ENCODE data around the gene ITM2C.

ITM2C gene, protein sequence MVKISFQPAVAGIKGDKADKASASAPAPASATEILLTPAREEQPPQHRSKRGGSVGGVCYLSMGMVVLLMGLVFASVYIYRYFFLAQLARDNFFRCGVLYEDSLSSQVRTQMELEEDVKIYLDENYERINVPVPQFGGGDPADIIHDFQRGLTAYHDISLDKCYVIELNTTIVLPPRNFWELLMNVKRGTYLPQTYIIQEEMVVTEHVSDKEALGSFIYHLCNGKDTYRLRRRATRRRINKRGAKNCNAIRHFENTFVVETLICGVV

GRCh38 chr2:230864605-230865306, at the start of gene ITM2C:
ITM2C (plus strand) TSS chr2:230864942; CDS start chr2:230865026, 84 bp downstream.
- H3K27ac ChIP-seq, result no peak within 1 kb of the TSS

GRCh38 chr2:230815088-230815487, 49.7 kb upstream of the ITM2C start:
- no peak overlapping the region for H3K27ac ChIP-seq

More at GRCh38 chr2:230864605-230865306, at the start of gene ITM2C:
- DNase-seq (ENCODE audit: low read depth, low spot score), result peak; percentile 8

GRCh38 chr2:230816735-230817134, 48.0 kb upstream of the ITM2C start:
- DNase-seq (ENCODE audit: low read depth, low spot score), result no peak
- H3K27ac ChIP-seq, result no peak overlapping the region

More at GRCh38 chr2:230815088-230815487, 49.7 kb upstream of the ITM2C start:
- no peak for DNase-seq (ENCODE audit: low read depth, low spot score)

DNA sequence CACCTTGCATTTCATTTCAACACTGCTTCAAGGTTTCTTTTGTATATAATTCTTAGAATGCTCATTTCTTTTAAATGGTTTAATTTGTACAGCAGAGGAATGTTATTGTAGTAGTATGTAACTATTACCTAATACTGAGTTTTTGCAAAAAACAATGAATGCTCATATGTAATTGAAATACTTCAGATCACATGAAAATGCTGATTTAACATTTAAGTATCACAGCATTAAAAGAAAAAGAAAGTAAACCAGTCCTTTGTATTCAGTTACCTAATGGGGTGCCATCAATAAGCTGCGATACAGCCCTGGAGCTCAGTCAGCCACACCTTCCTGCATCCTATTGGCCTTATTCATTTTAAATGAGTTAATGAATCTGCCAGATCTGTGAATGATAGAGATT, 45.3 kb upstream of the ITM2C start:
- DNase-seq (ENCODE audit: low read depth, low spot score), result no peak
- H3K27ac ChIP-seq, result no peak overlapping the region

DNA sequence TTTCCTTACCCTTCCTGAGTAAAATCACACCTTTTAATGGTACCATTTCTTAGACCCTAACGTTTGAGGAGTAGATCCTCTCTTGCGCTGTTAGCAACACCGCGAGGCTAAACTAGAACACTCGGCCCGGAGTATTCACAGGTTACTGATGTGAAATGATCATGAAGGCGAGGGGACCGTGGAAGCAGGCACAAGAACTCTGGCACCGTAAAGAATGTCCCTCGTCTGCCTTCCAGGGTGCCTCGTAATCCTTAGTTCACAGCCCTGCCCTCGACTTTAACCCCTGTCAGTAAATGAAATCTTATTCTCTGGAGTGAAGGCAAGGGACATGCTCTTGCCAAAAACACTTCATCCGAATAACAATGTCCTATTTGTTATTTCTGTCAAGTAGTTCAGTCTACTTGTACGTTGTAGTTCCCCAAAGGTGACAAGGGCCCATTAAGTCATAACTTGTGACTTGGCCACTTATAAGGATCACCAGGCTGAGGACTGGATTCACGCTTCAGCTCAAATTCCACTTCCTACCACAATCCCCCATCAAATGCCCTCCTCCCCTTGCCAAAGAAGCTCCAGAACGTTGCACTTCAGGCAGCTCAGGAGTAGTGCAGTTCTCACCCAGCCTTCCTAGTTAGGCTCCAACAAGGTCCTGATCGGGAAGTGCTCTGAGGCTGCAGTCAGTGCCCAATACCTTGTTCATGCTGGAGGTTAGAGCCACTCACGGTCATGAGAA, 43.3 kb upstream of the ITM2C start:
- DNase-seq (ENCODE audit: low read depth, low spot score), result no peak
- no peak overlapping the region for H3K27ac ChIP-seq

DNA sequence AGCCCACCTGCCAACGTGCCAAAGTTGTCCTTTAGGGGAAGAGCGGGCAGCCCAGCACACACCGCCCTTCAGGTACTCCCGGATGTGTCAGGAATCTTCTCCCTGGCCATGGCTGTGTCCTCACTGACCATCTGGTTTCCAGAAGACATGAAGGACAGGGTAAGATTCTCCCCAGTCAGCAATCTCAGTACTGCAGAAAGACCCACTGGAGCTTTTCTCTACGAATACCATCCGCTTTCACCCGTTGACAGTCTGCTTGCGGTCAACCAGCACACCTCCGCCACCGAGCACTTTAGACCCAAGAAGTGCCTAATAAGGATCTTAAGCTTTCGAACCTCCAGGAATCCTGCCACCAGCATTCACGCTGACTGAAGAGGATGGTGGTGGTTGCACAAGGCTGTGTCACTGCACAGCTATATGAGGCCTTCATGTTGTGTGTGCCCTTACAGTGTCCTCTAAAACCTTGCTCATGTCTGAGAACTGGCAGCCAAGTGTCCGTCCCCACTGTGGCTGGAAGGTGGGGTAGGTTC, 42.7 kb upstream of the ITM2C start:
- no peak overlapping the region for H3K27ac ChIP-seq
- DNase-seq (ENCODE audit: low read depth, low spot score), result no peak

DNA sequence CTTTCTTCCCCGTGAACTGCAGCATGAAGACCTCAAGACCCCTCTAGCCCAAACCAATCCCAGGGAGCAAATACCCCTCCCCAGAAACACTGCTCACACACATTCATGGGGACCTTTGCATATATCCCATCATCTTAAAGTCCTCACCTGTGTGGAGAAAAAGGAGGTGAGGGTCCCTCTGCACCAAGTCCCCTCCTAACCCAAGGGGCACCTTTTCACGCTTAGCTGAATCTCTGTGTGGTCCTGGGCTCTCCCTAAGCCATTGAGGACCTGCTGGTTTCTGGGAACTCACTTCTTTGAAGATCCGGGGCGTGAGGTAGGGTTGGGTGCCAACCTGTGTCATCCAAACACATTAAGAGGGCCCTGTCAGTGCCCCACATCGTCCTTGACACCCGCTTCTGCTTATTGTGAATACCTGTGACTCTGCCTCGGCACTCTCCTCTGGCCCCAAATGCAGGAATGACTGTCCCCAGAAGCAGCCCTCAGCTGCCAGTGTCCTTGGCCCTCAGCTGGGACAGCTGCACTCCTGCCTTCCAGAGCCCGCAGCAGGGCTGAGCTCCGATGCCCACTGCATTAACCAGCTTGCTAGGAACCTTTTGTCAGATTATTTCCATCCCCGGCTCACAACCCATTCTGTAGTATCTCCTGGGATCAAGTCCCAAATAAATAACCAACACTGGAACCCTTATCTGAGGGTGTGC, 41.3 kb upstream of the ITM2C start:
- DNase-seq (ENCODE audit: low read depth, low spot score), result no peak
- no peak overlapping the region for H3K27ac ChIP-seq

- peak; percentile 10 for DNase-seq (ENCODE audit: low read depth, low spot score)
- H3K27ac ChIP-seq, result no peak overlapping the region
Measured at GRCh38 chr2:230824406-230824978, 40.2 kb upstream of the ITM2C start.

GRCh38 chr2:230825354-230825753, 39.4 kb upstream of the ITM2C start:
- no peak overlapping the region for H3K27ac ChIP-seq
- no peak for DNase-seq (ENCODE audit: low read depth, low spot score)

DNA sequence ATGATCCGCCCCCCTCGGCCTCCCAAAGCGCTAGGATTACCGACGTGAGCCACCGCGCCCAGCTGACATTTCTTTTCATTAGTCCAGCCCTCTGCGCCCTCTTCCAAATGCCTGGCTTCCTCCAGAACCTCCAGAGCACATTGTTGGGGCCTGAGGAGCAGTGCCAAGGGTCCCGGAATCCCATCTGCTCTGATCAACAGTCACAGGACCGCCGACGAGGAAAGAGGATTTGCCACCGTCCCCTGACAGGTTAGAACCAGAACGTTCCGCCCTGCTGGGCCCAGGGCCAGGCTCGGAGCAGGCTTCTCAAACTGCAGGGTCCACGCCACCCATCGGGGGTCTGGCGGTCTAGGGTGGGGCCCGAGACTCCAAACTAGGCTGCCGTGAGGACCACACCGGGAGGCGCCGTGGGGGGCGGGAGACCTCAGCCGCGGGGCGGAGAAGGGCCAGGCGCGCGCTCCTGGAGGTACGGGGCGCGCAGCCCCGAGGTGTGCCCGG, 36.9 kb upstream of the ITM2C start:
- no peak for DNase-seq (ENCODE audit: low read depth, low spot score)
- H3K27ac ChIP-seq, result no peak overlapping the region

- DNase-seq (ENCODE audit: low read depth, low spot score), result no peak
Measured at GRCh38 chr2:230828272-230828961, 36.3 kb upstream of the ITM2C start.

DNA sequence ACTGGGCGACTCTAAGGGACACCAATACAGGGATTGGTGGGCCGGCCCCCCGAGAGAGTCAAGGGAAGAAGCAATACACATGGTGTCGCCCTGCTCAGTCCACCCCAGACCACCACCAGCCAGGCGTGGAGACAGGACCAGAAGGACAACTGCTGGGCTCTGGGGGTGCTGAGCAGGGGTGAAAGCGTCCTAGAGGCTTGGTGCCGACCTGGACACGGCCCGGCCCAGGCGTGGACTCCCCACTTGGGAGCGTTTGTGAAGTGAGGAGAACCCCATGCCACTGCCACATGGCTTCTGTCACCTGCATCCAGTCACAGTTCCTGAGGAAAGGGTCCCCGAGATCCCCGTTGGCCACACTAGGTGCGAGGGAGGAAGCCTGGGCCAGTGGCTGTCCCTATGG, 35.4 kb upstream of the ITM2C start:
- no peak for DNase-seq (ENCODE audit: low read depth, low spot score)

More at GRCh38 chr2:230828272-230828961, 36.3 kb upstream of the ITM2C start:
- no peak overlapping the region for H3K27ac ChIP-seq

GRCh38 chr2:230829959-230830358, 34.8 kb upstream of the ITM2C start:
- H3K27ac ChIP-seq, result no peak overlapping the region
- DNase-seq (ENCODE audit: low read depth, low spot score), result no peak

More for the DNA sequence above, 35.4 kb upstream of the ITM2C start:
- H3K27ac ChIP-seq, result no peak overlapping the region

DNA sequence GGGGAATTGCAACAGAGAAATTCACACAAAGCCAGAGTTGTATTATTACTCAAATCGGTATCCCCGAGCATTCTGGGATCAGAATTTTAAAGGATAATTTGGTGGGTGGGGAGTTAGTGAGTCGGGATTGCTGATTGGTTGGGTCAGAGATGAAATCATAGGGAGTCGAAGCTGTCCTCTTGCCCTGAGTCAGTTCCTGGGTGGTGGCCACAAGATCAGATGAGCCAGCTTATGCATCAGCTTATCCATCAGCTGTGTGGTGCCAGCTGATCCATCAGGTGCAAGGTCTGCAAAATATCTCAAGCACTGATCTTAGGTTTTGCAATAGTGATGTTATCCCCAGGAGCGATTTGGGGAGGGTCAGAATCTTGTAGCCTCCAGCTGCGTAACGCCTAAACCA, 34.3 kb upstream of the ITM2C start:
- no peak overlapping the region for H3K27ac ChIP-seq
- no peak for DNase-seq (ENCODE audit: low read depth, low spot score)

DNA sequence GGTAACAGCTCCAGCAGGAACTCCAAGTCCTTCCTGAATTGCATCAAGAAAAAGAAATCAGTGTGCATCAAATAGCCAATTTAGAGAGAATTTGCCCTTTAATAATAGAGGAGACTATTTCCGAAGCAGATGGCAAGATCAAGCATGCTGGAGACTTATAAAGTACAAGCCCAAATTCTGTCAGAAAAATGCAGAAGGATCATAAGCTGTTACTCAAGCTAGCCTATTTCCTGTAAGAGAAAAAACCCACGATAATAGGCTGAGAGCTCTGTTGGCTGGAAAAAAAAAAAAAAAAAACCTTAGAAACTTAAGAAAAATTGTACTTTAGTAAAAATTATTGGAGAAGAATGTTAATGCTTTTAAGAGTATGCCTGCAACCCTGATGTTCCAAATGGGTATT, 24.4 kb upstream of the ITM2C start:
- no peak for DNase-seq (ENCODE audit: low read depth, low spot score)
- no peak overlapping the region for H3K27ac ChIP-seq

DNA sequence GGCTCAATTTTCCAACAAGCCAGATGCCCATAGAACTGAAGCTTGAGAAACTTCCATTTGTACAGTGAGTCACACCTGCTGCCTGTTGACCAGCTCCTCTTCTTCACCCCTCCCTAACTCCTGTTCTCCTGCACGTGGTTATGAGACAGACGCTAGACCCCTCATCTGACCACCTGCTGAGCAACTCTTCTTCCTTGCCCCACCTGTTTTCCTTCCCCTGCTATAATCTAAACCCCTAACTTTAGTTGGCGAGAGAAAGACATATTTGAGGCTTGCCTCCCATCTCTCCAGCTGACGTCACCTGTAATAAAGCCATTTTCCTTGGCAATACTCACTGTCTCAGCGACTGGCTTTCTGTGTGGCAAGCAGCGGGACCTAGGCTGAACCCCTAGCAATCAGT, 22.3 kb upstream of the ITM2C start:
- no peak overlapping the region for H3K27ac ChIP-seq
- DNase-seq (ENCODE audit: low read depth, low spot score), result peak; percentile 37

GRCh38 chr2:230843132-230843531, 21.6 kb upstream of the ITM2C start:
- DNase-seq (ENCODE audit: low read depth, low spot score), result no peak
- H3K27ac ChIP-seq, result no peak overlapping the region

DNA sequence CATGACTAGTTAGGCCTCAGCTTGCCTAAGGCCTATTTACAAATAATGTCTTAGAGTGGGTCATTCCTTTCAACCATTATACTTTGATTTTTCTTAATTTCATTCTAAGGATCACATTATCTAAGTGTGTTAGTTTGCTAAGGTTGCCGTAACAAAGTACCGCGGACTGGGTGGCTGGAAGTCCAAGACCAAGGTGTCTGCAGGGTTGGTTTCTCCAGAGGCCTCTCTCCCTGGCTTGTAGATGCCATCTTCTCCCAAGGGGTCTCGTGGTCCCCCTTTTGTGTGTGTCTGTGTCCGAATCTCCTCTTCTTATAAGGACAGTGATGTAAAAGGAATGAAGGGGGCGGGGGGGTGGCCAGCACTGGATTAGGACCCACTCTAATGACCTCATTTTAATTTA, 18.4 kb upstream of the ITM2C start:
- DNase-seq (ENCODE audit: low read depth, low spot score), result no peak
- H3K27ac ChIP-seq, result no peak overlapping the region

- H3K27ac ChIP-seq, result no peak overlapping the region
- peak; percentile 16 for DNase-seq (ENCODE audit: low read depth, low spot score)
Measured at GRCh38 chr2:230847883-230848388, 16.8 kb upstream of the ITM2C start.
